H1 (cell line): ENCODE results near the gene DCP1B. TPM values are rescaled to one million over a fixed set of nuclear protein-coding genes. Genes with fewer than 3 reads are reported as not detected.

Source experiments
- BCL11A ChIP-seq, 2 experiments: IDR thresholded peaks; one replicate each; pipeline ENCODE4 v1.6.1; 2011; ENCODE audit warnings: low read depth in 2 of 2, low read length in 2 of 2, mild to moderate bottlenecking in 2 of 2
- BRCA1 ChIP-seq: IDR thresholded peaks from 2 replicates; pipeline ENCODE4 v1.6.1; 2012; ENCODE audit warnings: low read depth, low read length, improper control_type of control experiment
- FOSL1 ChIP-seq: IDR thresholded peaks from 2 replicates; pipeline ENCODE4 v1.6.1; 2011; ENCODE audit warnings: mild to moderate bottlenecking, low read depth, low read length, moderate library complexity; ENCODE audit not compliant: insufficient read depth
- RBBP5 ChIP-seq: IDR thresholded peaks from 2 replicates; pipeline ENCODE4 v1.7.1; 2012; ENCODE audit warnings: low read depth, mild to moderate bottlenecking, inconsistent platforms, low read length, moderate library complexity, borderline replicate concordance
- SAP30 ChIP-seq: fragments of 300-600 bp; sonication (generic); IDR thresholded peaks from 2 replicates; pipeline ENCODE4 v1.7.1; 2012; ENCODE audit warnings: low read length, moderate library complexity, mild to moderate bottlenecking, inconsistent platforms; ENCODE audit not compliant: insufficient read depth, insufficient replicate concordance
- SP4 ChIP-seq: IDR thresholded peaks from 2 replicates; pipeline ENCODE4 v1.6.1; 2012; ENCODE audit warnings: low read length, inconsistent platforms
- polyA plus RNA-seq, 7 experiments: library from polyadenylated mRNA; depleted of rRNA in 3 of 7; stranded (reverse) in 5 of 7; unstranded in 2 of 7; fragments of >200 nt in 5 of 7; fragments of 200-250 nt in 2 of 7; gene quantifications; 1 replicate in 5 of 7; 2 replicates in 1 of 7; 4 replicates in 1 of 7; pipeline versions ENCODE4 v1.2.1 to v1.2.3, GENCODE V29; 2011 to 2013; ENCODE audit warnings: missing spikeins in 2 of 7, mixed read lengths in 2 of 7
- total RNA-seq: library from RNA; stranded (reverse); fragmentation: NEBNext Ultra II Directional; extraction: Animal tissue kit (Norgen Biotek cat#: 25700); gene quantifications from 2 replicates; pipeline ENCODE4 v1.2.1, GENCODE V29; 2021
- TF ChIP-seq, protein P1 (sequence below): fragments of 300-600 bp; sonication (generic); IDR thresholded peaks from 2 replicates; pipeline ENCODE4 v1.7.1; 2012; ENCODE audit warnings: low read length, moderate library complexity, mild to moderate bottlenecking, inconsistent platforms; ENCODE audit not compliant: insufficient replicate concordance
- TF ChIP-seq, protein P2 (sequence below): IDR thresholded peaks from 2 replicates; pipeline ENCODE4 v1.6.1; 2012; ENCODE audit warnings: low read length, inconsistent platforms

DCP1B gene
- total and polyA plus RNA-seq, 2 of the 8 experiments (the other 6 are each of a cell fraction or from before 2014, with no cell fraction given), result 14.8 to 29.0 TPM

DNA sequence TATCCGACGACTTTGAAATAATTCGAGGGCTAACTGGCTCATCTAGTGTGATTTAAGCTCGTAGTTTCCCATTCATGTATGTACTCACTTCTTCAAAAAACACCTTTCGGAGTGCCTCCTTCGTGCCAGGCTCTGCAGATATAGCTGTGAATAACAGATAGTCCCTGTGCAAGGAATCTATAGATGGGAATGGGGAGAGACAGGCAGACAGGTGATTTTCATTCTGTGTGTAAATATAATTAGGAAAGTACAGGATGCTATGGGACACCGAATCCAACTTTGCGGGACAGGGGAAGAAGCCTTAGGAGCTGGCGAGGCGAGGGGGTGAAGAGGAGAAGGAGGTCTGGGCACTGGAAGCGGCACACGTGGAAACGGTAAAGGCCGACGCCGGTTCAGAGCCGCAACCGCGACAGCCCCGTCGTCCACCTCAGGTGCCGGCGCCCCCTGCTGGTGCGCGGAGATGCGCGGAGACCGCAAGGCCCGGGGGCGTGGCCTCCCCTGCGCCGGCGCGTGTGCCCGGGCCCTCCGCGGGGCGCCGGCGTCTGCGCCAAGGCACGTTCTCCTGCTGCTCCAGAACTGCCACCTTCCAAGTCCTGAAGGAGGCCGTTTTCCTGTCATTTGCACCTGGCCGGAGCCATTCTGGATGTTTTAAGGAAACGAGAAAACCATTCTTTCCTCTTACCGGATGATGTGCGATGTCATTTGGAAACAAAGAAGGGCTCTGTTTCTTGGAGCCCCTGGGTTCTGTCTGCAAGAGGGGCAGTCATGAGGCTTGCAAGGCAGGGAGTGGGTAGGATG is 30.6 kb upstream of the DCP1B start (continued):
- TF ChIP-seq, protein P1, sequence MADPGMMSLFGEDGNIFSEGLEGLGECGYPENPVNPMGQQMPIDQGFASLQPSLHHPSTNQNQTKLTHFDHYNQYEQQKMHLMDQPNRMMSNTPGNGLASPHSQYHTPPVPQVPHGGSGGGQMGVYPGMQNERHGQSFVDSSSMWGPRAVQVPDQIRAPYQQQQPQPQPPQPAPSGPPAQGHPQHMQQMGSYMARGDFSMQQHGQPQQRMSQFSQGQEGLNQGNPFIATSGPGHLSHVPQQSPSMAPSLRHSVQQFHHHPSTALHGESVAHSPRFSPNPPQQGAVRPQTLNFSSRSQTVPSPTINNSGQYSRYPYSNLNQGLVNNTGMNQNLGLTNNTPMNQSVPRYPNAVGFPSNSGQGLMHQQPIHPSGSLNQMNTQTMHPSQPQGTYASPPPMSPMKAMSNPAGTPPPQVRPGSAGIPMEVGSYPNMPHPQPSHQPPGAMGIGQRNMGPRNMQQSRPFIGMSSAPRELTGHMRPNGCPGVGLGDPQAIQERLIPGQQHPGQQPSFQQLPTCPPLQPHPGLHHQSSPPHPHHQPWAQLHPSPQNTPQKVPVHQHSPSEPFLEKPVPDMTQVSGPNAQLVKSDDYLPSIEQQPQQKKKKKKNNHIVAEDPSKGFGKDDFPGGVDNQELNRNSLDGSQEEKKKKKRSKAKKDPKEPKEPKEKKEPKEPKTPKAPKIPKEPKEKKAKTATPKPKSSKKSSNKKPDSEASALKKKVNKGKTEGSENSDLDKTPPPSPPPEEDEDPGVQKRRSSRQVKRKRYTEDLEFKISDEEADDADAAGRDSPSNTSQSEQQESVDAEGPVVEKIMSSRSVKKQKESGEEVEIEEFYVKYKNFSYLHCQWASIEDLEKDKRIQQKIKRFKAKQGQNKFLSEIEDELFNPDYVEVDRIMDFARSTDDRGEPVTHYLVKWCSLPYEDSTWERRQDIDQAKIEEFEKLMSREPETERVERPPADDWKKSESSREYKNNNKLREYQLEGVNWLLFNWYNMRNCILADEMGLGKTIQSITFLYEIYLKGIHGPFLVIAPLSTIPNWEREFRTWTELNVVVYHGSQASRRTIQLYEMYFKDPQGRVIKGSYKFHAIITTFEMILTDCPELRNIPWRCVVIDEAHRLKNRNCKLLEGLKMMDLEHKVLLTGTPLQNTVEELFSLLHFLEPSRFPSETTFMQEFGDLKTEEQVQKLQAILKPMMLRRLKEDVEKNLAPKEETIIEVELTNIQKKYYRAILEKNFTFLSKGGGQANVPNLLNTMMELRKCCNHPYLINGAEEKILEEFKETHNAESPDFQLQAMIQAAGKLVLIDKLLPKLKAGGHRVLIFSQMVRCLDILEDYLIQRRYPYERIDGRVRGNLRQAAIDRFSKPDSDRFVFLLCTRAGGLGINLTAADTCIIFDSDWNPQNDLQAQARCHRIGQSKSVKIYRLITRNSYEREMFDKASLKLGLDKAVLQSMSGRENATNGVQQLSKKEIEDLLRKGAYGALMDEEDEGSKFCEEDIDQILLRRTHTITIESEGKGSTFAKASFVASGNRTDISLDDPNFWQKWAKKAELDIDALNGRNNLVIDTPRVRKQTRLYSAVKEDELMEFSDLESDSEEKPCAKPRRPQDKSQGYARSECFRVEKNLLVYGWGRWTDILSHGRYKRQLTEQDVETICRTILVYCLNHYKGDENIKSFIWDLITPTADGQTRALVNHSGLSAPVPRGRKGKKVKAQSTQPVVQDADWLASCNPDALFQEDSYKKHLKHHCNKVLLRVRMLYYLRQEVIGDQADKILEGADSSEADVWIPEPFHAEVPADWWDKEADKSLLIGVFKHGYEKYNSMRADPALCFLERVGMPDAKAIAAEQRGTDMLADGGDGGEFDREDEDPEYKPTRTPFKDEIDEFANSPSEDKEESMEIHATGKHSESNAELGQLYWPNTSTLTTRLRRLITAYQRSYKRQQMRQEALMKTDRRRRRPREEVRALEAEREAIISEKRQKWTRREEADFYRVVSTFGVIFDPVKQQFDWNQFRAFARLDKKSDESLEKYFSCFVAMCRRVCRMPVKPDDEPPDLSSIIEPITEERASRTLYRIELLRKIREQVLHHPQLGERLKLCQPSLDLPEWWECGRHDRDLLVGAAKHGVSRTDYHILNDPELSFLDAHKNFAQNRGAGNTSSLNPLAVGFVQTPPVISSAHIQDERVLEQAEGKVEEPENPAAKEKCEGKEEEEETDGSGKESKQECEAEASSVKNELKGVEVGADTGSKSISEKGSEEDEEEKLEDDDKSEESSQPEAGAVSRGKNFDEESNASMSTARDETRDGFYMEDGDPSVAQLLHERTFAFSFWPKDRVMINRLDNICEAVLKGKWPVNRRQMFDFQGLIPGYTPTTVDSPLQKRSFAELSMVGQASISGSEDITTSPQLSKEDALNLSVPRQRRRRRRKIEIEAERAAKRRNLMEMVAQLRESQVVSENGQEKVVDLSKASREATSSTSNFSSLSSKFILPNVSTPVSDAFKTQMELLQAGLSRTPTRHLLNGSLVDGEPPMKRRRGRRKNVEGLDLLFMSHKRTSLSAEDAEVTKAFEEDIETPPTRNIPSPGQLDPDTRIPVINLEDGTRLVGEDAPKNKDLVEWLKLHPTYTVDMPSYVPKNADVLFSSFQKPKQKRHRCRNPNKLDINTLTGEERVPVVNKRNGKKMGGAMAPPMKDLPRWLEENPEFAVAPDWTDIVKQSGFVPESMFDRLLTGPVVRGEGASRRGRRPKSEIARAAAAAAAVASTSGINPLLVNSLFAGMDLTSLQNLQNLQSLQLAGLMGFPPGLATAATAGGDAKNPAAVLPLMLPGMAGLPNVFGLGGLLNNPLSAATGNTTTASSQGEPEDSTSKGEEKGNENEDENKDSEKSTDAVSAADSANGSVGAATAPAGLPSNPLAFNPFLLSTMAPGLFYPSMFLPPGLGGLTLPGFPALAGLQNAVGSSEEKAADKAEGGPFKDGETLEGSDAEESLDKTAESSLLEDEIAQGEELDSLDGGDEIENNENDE, result no peak
- TF ChIP-seq SP4 (no peak), FOSL1 (no peak), RBBP5 (no peak), BRCA1 (no peak), BCL11A (IDR thresholded peaks at IDR 0.05; ENCODE audit: low read depth in 2 of 2, low read length in 2 of 2) (no peak), SAP30 (no peak)
- TF ChIP-seq, protein P2, sequence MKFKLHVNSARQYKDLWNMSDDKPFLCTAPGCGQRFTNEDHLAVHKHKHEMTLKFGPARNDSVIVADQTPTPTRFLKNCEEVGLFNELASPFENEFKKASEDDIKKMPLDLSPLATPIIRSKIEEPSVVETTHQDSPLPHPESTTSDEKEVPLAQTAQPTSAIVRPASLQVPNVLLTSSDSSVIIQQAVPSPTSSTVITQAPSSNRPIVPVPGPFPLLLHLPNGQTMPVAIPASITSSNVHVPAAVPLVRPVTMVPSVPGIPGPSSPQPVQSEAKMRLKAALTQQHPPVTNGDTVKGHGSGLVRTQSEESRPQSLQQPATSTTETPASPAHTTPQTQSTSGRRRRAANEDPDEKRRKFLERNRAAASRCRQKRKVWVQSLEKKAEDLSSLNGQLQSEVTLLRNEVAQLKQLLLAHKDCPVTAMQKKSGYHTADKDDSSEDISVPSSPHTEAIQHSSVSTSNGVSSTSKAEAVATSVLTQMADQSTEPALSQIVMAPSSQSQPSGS, result no peak
